Fibroblast of skin of back (primary cell): ENCODE data around the gene CNOT1.
A peak's percentile ranks its signal among the peaks of the same experiment; 100 is the strongest.

ENCODE experiments used
- DNase-seq: peaks from one replicate; pipeline ENCODE4 v3.0.0-alpha.2; 2013

Gene CNOT1

GRCh38 chr16:58515871-58516767 is 113.5 kb downstream of the CNOT1 start:
- DNase-seq: no peak

- peak; percentile 82 for DNase-seq
These were observed 114.3 kb downstream of the CNOT1 start, which contains the start of gene SETD6 for GRCh38 chr16:58515125-58515870. Gene SETD6, plus strand, starts transcription at chr16:58515517. Its CDS starts 21 bp downstream, at chr16:58515538.

DNA sequence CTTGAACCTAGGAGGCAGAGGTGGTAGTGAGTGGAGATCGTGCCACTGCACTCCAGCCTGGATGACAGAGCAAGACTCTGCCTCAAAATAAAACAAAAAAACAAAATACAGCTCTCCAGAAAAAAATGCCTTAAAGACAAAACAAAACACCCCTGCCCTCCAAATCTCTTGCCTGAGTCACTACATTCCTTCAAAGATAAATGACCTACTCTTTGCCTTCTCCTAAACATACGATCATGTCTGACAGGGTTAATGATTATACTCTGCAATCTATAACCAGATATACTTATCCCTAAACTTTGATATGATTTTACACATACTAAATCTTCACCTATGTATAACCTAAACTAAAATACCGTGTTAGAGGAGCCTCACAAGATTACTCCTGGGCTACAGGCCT is 115.8 kb downstream of the CNOT1 start:
- DNase-seq: peak; percentile 40

GRCh38 chr16:58511933-58512815 is 117.5 kb downstream of the CNOT1 start:
- DNase-seq: peak; percentile 61

GRCh38 chr16:58510776-58511628 is 118.6 kb downstream of the CNOT1 start:
- DNase-seq: no peak

GRCh38 chr16:58510097-58510775 is 119.4 kb downstream of the CNOT1 start:
- DNase-seq: no peak

- DNase-seq: no peak
These were observed 120.2 kb downstream of the CNOT1 start for GRCh38 chr16:58509256-58510096.

DNA sequence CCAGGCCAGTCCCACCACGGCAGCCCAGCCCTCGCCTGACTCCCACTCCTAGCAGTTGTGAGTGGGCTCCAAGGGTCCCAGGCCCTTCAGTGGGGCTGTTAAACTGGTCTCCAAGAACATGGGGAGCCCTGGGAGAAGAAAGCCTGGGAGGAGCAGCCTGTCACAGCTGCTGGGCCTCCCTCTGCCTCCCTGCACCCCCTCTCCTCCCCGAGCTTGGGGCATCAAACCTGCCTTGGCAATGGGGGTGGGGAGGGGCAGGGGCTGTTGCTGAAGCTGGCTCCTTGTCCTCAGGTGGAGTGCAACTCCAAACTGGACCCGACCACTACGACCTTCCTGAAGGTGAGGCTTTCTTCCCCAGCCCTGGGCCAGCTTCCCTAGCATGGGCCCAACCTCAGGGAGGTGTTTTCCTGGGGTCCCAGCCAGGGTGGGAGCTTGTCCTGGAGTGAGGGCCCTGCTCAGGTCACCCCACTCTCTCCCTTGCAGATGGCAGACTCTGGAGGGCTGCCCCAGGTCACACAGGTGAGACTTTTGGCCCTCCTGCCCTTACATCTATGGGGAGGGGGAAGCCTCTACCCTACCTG is 120.9 kb downstream of the CNOT1 start:
- DNase-seq: no peak

GRCh38 chr16:58507963-58508670 is 121.5 kb downstream of the CNOT1 start:
- DNase-seq: no peak

DNA sequence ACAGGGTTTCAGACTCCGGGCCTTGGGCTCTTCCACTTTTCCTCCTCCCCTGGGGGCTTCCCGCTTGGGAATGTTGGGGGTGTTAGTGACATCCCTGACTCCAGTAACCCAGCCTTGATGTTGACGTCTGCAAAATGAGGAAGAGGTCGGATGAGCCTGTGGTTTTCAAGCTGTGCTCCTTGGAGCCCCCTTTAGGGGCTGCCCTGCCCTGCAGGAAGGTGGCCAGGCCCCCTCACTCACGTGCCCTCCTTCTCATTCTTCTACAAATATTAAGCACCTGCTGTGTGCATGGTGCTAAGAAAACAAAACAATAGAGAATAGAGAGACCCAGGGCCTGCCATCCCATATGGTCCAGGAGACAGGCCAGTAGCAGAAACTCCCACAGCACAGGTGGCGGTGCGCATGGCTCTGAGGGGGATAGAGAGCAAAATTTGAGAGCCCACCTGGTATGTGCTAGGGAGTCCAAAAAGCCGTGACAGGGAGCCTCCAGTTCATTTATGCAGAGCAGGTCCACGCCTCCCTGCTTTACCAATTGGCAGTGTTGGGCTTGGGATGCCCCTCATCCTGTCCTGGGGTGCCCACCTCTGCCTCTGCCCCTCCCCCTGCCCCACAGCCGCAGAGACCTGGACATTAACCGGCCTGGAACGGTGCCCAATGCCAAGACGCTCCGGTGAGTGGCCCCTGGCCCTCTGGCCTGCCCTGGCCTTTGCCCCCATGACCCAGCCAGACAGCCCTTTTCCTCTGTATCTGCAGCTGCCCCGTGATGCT is 122.2 kb downstream of the CNOT1 start:
- DNase-seq: no peak

GRCh38 chr16:58506241-58507194 is 123.1 kb downstream of the CNOT1 start:
- DNase-seq: no peak

- no peak for DNase-seq
These were observed 125.5 kb downstream of the CNOT1 start for GRCh38 chr16:58503863-58504688.

GRCh38 chr16:58503166-58503862 is 126.3 kb downstream of the CNOT1 start:
- no peak for DNase-seq

GRCh38 chr16:58502217-58502921 is 127.3 kb downstream of the CNOT1 start:
- no peak for DNase-seq
